SK-N-SH (cell line): ENCODE data around the gene SH3BP4.

Source experiments
- NRF1 ChIP-seq: IDR thresholded peaks from 2 replicates; pipeline ENCODE4 v1.6.1; 2012; ENCODE audit warnings: low read depth, mild to moderate bottlenecking, low read length
- RFX5 ChIP-seq: IDR thresholded peaks from 2 replicates; pipeline ENCODE4 v1.6.1; 2012; ENCODE audit warnings: mild to moderate bottlenecking, improper control_type of control experiment, low read length
- YY1 ChIP-seq: IDR thresholded peaks from 2 replicates; pipeline ENCODE4 v1.4.0; 2012; ENCODE audit warnings: low read depth, mild to moderate bottlenecking
- TF ChIP-seq, protein P1 (sequence below): fragments of 200-600 bp; sonication (generic); IDR thresholded peaks from 2 replicates; pipeline ENCODE4 v1.6.1; 2017; ENCODE audit warnings: antibody characterized with exemption, mild to moderate bottlenecking, moderate library complexity
- TF ChIP-seq, protein P2 (sequence below): fragments of 150-350 bp; IDR thresholded peaks from 2 replicates; pipeline ENCODE4 v1.6.1; 2017; ENCODE audit warnings: antibody characterized with exemption, low read length, low read depth, borderline replicate concordance
- TF ChIP-seq, protein P3 (sequence below): IDR thresholded peaks from 2 replicates; pipeline ENCODE4 v1.4.0; 2012; ENCODE audit warnings: low read depth, borderline replicate concordance

DNA sequence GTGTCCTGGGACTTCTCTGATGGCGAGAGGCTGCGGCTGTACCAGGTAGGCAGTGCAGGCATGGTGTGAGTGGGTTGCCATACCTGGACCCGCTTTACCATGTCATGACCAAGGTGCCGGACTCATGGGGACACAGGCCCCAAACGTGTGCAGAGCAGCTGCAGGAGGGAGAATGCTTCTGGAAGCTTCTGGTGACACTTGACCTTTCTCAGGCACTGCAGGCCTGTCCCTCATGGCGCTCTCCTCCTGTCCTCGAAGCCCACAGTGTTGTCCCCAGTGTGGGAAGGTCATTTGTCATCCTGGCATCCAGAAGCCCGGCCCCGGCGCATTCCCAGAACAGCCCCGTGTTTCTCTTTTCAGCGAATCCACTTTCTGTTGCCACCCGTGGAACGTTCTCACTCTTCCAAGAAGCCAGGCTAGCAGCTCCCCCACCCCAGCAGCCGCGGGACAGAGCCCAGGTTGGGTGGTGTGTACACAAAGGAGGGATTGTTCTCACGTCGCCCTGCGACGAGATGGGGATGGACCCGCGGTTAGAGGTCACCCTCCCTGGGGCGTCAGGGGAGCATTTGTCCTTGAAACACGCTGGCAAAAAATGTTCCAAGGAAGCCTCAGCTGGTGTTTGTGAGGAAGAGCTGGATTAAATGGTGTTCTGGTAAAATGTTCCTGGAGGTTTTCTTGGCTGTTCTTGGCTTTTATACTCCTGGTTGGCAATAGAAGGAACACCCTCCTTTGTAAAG, 43.7 kb downstream of the SH3BP4 start:
- TF ChIP-seq, protein P1, sequence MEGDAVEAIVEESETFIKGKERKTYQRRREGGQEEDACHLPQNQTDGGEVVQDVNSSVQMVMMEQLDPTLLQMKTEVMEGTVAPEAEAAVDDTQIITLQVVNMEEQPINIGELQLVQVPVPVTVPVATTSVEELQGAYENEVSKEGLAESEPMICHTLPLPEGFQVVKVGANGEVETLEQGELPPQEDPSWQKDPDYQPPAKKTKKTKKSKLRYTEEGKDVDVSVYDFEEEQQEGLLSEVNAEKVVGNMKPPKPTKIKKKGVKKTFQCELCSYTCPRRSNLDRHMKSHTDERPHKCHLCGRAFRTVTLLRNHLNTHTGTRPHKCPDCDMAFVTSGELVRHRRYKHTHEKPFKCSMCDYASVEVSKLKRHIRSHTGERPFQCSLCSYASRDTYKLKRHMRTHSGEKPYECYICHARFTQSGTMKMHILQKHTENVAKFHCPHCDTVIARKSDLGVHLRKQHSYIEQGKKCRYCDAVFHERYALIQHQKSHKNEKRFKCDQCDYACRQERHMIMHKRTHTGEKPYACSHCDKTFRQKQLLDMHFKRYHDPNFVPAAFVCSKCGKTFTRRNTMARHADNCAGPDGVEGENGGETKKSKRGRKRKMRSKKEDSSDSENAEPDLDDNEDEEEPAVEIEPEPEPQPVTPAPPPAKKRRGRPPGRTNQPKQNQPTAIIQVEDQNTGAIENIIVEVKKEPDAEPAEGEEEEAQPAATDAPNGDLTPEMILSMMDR: no peak
- TF ChIP-seq, protein P2, sequence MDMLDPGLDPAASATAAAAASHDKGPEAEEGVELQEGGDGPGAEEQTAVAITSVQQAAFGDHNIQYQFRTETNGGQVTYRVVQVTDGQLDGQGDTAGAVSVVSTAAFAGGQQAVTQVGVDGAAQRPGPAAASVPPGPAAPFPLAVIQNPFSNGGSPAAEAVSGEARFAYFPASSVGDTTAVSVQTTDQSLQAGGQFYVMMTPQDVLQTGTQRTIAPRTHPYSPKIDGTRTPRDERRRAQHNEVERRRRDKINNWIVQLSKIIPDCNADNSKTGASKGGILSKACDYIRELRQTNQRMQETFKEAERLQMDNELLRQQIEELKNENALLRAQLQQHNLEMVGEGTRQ: no peak
- TF ChIP-seq YY1 (no peak), NRF1 (no peak), RFX5 (no peak)
- TF ChIP-seq, protein P3, sequence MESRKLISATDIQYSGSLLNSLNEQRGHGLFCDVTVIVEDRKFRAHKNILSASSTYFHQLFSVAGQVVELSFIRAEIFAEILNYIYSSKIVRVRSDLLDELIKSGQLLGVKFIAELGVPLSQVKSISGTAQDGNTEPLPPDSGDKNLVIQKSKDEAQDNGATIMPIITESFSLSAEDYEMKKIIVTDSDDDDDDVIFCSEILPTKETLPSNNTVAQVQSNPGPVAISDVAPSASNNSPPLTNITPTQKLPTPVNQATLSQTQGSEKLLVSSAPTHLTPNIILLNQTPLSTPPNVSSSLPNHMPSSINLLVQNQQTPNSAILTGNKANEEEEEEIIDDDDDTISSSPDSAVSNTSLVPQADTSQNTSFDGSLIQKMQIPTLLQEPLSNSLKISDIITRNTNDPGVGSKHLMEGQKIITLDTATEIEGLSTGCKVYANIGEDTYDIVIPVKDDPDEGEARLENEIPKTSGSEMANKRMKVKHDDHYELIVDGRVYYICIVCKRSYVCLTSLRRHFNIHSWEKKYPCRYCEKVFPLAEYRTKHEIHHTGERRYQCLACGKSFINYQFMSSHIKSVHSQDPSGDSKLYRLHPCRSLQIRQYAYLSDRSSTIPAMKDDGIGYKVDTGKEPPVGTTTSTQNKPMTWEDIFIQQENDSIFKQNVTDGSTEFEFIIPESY: no peak
